SK-N-SH treated with all-trans-retinoic acid at 6 μM for 48 hours (cell line): ENCODE results near the gene LRBA.

ENCODE experiments used
- BACH2 ChIP-seq: fragments of 250-450 bp; sonication (Bioruptor Pico); IDR thresholded peaks from 2 replicates; pipeline ENCODE4 v1.9.0; 2021; ENCODE audit warnings: mild to moderate bottlenecking, borderline replicate concordance
- GLIS3 ChIP-seq: fragments of 250-450 bp; sonication (Bioruptor Pico); IDR thresholded peaks from 2 replicates; pipeline ENCODE4 v1.5.0; 2020; ENCODE audit warnings: mild to moderate bottlenecking, moderate library complexity
- RARB ChIP-seq: fragments of 250-450 bp; sonication (Bioruptor Pico); IDR thresholded peaks from 2 replicates; pipeline ENCODE4 v1.8.0; 2021; ENCODE audit warnings: mild to moderate bottlenecking, moderate library complexity
- ZFP3 ChIP-seq: fragments of 250-450 bp; sonication (Bioruptor Pico); IDR thresholded peaks from 2 replicates; pipeline ENCODE4 v1.5.0; 2020; ENCODE audit warnings: mild to moderate bottlenecking, moderate library complexity
- ZFP30 ChIP-seq: fragments of 450-650 bp; formaldehyde crosslinking; IDR thresholded peaks from 2 replicates; pipeline ENCODE4 v1.5.0; 2022; ENCODE audit warnings: mild to moderate bottlenecking, moderate library complexity
- TF ChIP-seq, protein P1 (sequence below): fragments of 250-450 bp; sonication (Bioruptor Pico); IDR thresholded peaks from 2 replicates; pipeline ENCODE4 v1.8.0; 2020; ENCODE audit warnings: mild to moderate bottlenecking, moderate library complexity, borderline replicate concordance
- TF ChIP-seq, protein P2 (sequence below): fragments of 250-450 bp; sonication (Bioruptor Pico); IDR thresholded peaks from 2 replicates; pipeline ENCODE4 v1.5.1; 2020; ENCODE audit warnings: low read depth, mild to moderate bottlenecking, moderate library complexity

DNA sequence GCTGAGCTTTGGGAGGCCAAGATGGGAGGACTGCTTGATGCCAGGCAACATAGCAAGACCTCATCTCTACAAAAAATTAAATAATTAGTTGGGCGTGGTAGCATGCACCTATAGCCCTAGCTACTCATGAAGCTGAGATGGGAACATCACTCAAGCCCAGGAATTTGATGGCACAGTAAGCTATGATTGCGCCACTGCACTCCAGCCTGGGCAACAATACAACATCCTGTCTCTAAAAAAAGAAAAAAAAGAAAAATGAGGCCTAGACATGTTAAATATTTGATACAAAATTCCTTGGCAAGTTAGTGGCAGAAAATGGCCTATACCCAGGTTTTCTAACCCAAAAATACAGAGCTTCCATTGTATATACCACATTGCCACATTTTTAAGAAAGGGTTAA lies 521.2 kb downstream of the LRBA start:
- TF ChIP-seq RARB (CRISPR knock-in tag): no peak
- no peak for TF ChIP-seq GLIS3 (CRISPR knock-in tag)
- TF ChIP-seq, protein P1, sequence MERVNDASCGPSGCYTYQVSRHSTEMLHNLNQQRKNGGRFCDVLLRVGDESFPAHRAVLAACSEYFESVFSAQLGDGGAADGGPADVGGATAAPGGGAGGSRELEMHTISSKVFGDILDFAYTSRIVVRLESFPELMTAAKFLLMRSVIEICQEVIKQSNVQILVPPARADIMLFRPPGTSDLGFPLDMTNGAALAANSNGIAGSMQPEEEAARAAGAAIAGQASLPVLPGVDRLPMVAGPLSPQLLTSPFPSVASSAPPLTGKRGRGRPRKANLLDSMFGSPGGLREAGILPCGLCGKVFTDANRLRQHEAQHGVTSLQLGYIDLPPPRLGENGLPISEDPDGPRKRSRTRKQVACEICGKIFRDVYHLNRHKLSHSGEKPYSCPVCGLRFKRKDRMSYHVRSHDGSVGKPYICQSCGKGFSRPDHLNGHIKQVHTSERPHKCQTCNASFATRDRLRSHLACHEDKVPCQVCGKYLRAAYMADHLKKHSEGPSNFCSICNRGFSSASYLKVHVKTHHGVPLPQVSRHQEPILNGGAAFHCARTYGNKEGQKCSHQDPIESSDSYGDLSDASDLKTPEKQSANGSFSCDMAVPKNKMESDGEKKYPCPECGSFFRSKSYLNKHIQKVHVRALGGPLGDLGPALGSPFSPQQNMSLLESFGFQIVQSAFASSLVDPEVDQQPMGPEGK (CRISPR knock-in tag): no peak
- TF ChIP-seq BACH2 (CRISPR knock-in tag): no peak
- TF ChIP-seq, protein P2, sequence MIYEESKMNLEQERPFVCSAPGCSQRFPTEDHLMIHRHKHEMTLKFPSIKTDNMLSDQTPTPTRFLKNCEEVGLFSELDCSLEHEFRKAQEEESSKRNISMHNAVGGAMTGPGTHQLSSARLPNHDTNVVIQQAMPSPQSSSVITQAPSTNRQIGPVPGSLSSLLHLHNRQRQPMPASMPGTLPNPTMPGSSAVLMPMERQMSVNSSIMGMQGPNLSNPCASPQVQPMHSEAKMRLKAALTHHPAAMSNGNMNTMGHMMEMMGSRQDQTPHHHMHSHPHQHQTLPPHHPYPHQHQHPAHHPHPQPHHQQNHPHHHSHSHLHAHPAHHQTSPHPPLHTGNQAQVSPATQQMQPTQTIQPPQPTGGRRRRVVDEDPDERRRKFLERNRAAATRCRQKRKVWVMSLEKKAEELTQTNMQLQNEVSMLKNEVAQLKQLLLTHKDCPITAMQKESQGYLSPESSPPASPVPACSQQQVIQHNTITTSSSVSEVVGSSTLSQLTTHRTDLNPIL: no peak
- no peak for TF ChIP-seq ZFP30 (CRISPR knock-in tag)
- TF ChIP-seq ZFP3 (CRISPR knock-in tag): no peak
